Fibroblast of skin of left biceps (primary cell): ENCODE data around the gene KRTAP10-6.
"Not testable (repeated sequence)": the region's sequence is repeated elsewhere in the genome, so short reads cannot be mapped to it uniquely, and the experiment has no call there.

Experiments used
- DNase-seq, 2 experiments: peaks; one replicate each; pipeline ENCODE4 v3.0.0-alpha.2; 2013; ENCODE audit warnings: low read depth in 2 of 2

The KRTAP10-6 gene

GRCh38 chr21:44599264-44600029 is 7.1 kb upstream of the KRTAP10-6 start:
- DNase-seq, result no peak

- no peak for DNase-seq
Observed at GRCh38 chr21:44598061-44598460, 5.8 kb upstream of the KRTAP10-6 start.

- DNase-seq, result no peak
Observed at GRCh38 chr21:44596068-44596725, 3.9 kb upstream of the KRTAP10-6 start.

GRCh38 chr21:44595524-44595923 is 3.2 kb upstream of the KRTAP10-6 start:
- DNase-seq, result no peak

- no peak for DNase-seq
Observed at GRCh38 chr21:44594406-44594916, 2.2 kb upstream of the KRTAP10-6 start.

- DNase-seq, result no peak
Observed at GRCh38 chr21:44593598-44594405, 1.5 kb upstream of the KRTAP10-6 start.

- DNase-seq, result not testable (repeated sequence)
Observed at GRCh38 chr21:44591801-44592130, 539 bp downstream of the KRTAP10-6 start.

GRCh38 chr21:44590897-44591800 is 1.2 kb downstream of the KRTAP10-6 start:
- DNase-seq, result not testable (repeated sequence)

- DNase-seq, result no peak
Observed at GRCh38 chr21:44590311-44590721, 2.0 kb downstream of the KRTAP10-6 start.

- DNase-seq, result no peak
Observed at GRCh38 chr21:44589586-44590305, 2.6 kb downstream of the KRTAP10-6 start.

GRCh38 chr21:44589094-44589493 is 3.2 kb downstream of the KRTAP10-6 start:
- no peak for DNase-seq

- no peak for DNase-seq
Observed at GRCh38 chr21:44585892-44586291, 6.4 kb downstream of the KRTAP10-6 start.

- DNase-seq, result no peak
Observed at GRCh38 chr21:44583800-44584147, 8.5 kb downstream of the KRTAP10-6 start.

GRCh38 chr21:44583089-44583799 is 9.1 kb downstream of the KRTAP10-6 start:
- DNase-seq, result no peak

- no peak for DNase-seq
Observed at GRCh38 chr21:44582055-44582454, 10.2 kb downstream of the KRTAP10-6 start.

- DNase-seq, result no peak
Observed at GRCh38 chr21:44581158-44581557, 11.1 kb downstream of the KRTAP10-6 start.

GRCh38 chr21:44580231-44580821 is 12.0 kb downstream of the KRTAP10-6 start, which contains the start of gene KRTAP10-5:
Gene KRTAP10-5, minus strand, starts transcription at chr21:44580604. Its CDS starts 26 bp downstream, at chr21:44580578.
- DNase-seq, result not testable (repeated sequence)

GRCh38 chr21:44579833-44580144 is 12.5 kb downstream of the KRTAP10-6 start:
- DNase-seq, result no peak

GRCh38 chr21:44579056-44579832 is 13.1 kb downstream of the KRTAP10-6 start:
- DNase-seq, result no peak
